H9 (cell line): ENCODE measurements around the gene NCKAP5. TPM values are rescaled to one million over a fixed set of nuclear protein-coding genes. Genes with fewer than 3 reads are reported as not detected.

Experiments used
- DNase-seq: peaks from one replicate; pipeline ENCODE4 v3.0.0-alpha.2; 2017
- H2AFZ ChIP-seq: one replicate; pipeline ENCODE4 v1.6.1; 2013; ENCODE audit warnings: mild to moderate bottlenecking, low read length, control low read depth, moderate library complexity
- H2AK5ac ChIP-seq: 2 replicates; pipeline ENCODE4 v1.6.1; 2013; ENCODE audit warnings: low read length, control low read depth, mixed read lengths; ENCODE audit not compliant: insufficient read length
- H2BK120ac ChIP-seq: one replicate; pipeline ENCODE4 v1.6.1; 2013; ENCODE audit warnings: low read depth, mild to moderate bottlenecking, low read length, control low read depth, inconsistent platforms; ENCODE audit not compliant: poor library complexity, severe bottlenecking
- H2BK12ac ChIP-seq: 2 replicates; pipeline ENCODE4 v1.6.1; 2013; ENCODE audit warnings: low read length, control low read depth, mixed read lengths, low read depth; ENCODE audit not compliant: insufficient read length
- H2BK15ac ChIP-seq: 2 replicates; pipeline ENCODE4 v1.6.1; 2013; ENCODE audit warnings: low read depth, low read length, control low read depth
- H2BK20ac ChIP-seq: one replicate; pipeline ENCODE4 v1.6.1; 2013; ENCODE audit warnings: low read depth, mild to moderate bottlenecking, low read length, control low read depth, inconsistent platforms; ENCODE audit not compliant: poor library complexity, severe bottlenecking
- H2BK5ac ChIP-seq: 2 replicates; pipeline ENCODE4 v1.6.1; 2013; ENCODE audit warnings: low read length, control low read depth, mixed read lengths; ENCODE audit not compliant: insufficient read length
- H3K14ac ChIP-seq: 2 replicates; pipeline ENCODE4 v1.6.1; 2013; ENCODE audit warnings: low read length, control low read depth; ENCODE audit not compliant: insufficient read depth
- H3K18ac ChIP-seq: 2 replicates; pipeline ENCODE4 v1.6.1; 2013; ENCODE audit warnings: low read depth, mild to moderate bottlenecking, mixed read lengths, low read length, control low read depth; ENCODE audit not compliant: insufficient read length
- H3K23ac ChIP-seq: 2 replicates; pipeline ENCODE4 v1.6.1; 2013; ENCODE audit warnings: low read length, control low read depth, mixed read lengths, low read depth; ENCODE audit not compliant: insufficient read length
- H3K23me2 ChIP-seq: 2 replicates; pipeline ENCODE4 v1.6.1; 2013; ENCODE audit warnings: low read depth, mild to moderate bottlenecking, mixed read lengths, low read length, control low read depth; ENCODE audit not compliant: insufficient read length, poor library complexity, severe bottlenecking
- H3K27ac ChIP-seq: 2 replicates; pipeline ENCODE4 v1.5.1; 2013; ENCODE audit warnings: low read length, control low read depth, mixed read lengths, low read depth; ENCODE audit not compliant: insufficient read length
- H3K27me3 ChIP-seq: 2 replicates; pipeline ENCODE4 v1.6.1; 2013; ENCODE audit warnings: low read length, control low read depth, inconsistent platforms; ENCODE audit not compliant: insufficient read depth
- H3K4ac ChIP-seq: 2 replicates; pipeline ENCODE4 v1.6.1; 2013; ENCODE audit warnings: low read depth, mild to moderate bottlenecking, control low read depth, inconsistent platforms, low read length, moderate library complexity
- H3K4me1 ChIP-seq: 2 replicates; pipeline ENCODE4 v1.6.1; 2013; ENCODE audit warnings: low read length, control low read depth, inconsistent platforms; ENCODE audit not compliant: insufficient read depth
- H3K4me2 ChIP-seq: 2 replicates; pipeline ENCODE4 v1.6.1; 2013; ENCODE audit warnings: low read length, control low read depth, mixed read lengths; ENCODE audit not compliant: insufficient read length, insufficient read depth
- H3K56ac ChIP-seq: 2 replicates; pipeline ENCODE4 v1.6.1; 2013; ENCODE audit warnings: low read depth, mild to moderate bottlenecking, mixed read lengths, low read length, control low read depth; ENCODE audit not compliant: insufficient read length
- H3K79me1 ChIP-seq: 2 replicates; pipeline ENCODE4 v1.6.1; 2013; ENCODE audit warnings: low read depth, mild to moderate bottlenecking, moderate library complexity, low read length, control low read depth, inconsistent platforms; ENCODE audit not compliant: insufficient read depth, poor library complexity, severe bottlenecking
- H3K79me2 ChIP-seq: 2 replicates; pipeline ENCODE4 v1.6.1; 2013; ENCODE audit warnings: low read length, control low read depth, inconsistent platforms; ENCODE audit not compliant: insufficient read depth
- H3K9ac ChIP-seq: 2 replicates; pipeline ENCODE4 v1.6.1; 2013; ENCODE audit warnings: low read length, control low read depth, mixed read lengths; ENCODE audit not compliant: insufficient read length; ENCODE audit errors: extremely low read depth
- H3K9me3 ChIP-seq: one replicate; pipeline ENCODE4 v1.6.1; 2013; ENCODE audit warnings: low read depth, low read length, inconsistent platforms; ENCODE audit not compliant: control insufficient read depth
- H3T11ph ChIP-seq: one replicate; pipeline ENCODE4 v1.6.1; 2013; ENCODE audit warnings: mild to moderate bottlenecking, low read length, control low read depth, inconsistent platforms
- H4K20me1 ChIP-seq: one replicate; pipeline ENCODE4 v1.6.1; 2013; ENCODE audit not compliant: control insufficient read depth, insufficient read length, insufficient read depth
- H4K5ac ChIP-seq: 2 replicates; pipeline ENCODE4 v1.6.1; 2013; ENCODE audit warnings: low read depth, mild to moderate bottlenecking, mixed read lengths, low read length, control low read depth; ENCODE audit not compliant: insufficient read length
- H4K8ac ChIP-seq: replicated peaks from 2 replicates; pipeline ENCODE4 v1.6.1; 2013; ENCODE audit warnings: low read length, control low read depth, mixed read lengths, low read depth; ENCODE audit not compliant: insufficient read length
- H4K91ac ChIP-seq: 2 replicates; pipeline ENCODE4 v1.6.1; 2013; ENCODE audit warnings: low read depth, mild to moderate bottlenecking, moderate library complexity, mixed read lengths, low read length, control low read depth; ENCODE audit not compliant: insufficient read length
- H3K27ac Mint-ChIP-seq, 3 experiments: 2 replicates in 2 of 3; 3 replicates in 1 of 3; pipeline ENCODE4 v1.8.0; 2020 to 2021; ENCODE audit warnings: mixed read lengths in 3 of 3, mild to moderate bottlenecking in 1 of 3, moderate library complexity in 1 of 3
- H3K27me3 Mint-ChIP-seq: 2 replicates; pipeline ENCODE4 v1.8.0; 2021; ENCODE audit warnings: low read depth, mild to moderate bottlenecking, moderate library complexity, mixed read lengths
- H3K36me3 Mint-ChIP-seq, 3 experiments: 2 replicates in 2 of 3; 3 replicates in 1 of 3; pipeline ENCODE4 v1.8.0; 2020 to 2021; ENCODE audit warnings: low read depth in 3 of 3, mixed read lengths in 3 of 3; ENCODE audit not compliant: insufficient read depth in 1 of 3
- H3K4me1 Mint-ChIP-seq, 2 experiments: 2 replicates each; pipeline ENCODE4 v1.8.0; 2020; ENCODE audit warnings: mixed read lengths in 2 of 2
- H3K4me3 Mint-ChIP-seq, 2 experiments: 2 replicates in 1 of 2; 3 replicates in 1 of 2; pipeline ENCODE4 v1.8.0; 2020 to 2021; ENCODE audit warnings: mild to moderate bottlenecking in 2 of 2, mixed read lengths in 2 of 2, moderate library complexity in 1 of 2
- H3K9me3 Mint-ChIP-seq, 2 experiments: 2 replicates in 1 of 2; 3 replicates in 1 of 2; pipeline ENCODE4 v1.8.0; 2020; ENCODE audit warnings: mild to moderate bottlenecking in 2 of 2, mixed read lengths in 2 of 2, moderate library complexity in 1 of 2
- WGBS: extraction: QIAGEN DNeasy Blood & Tissue Kit; methylation state at CpG from one replicate; pipeline ENCODE4 v1.1.7; 2013; ENCODE audit warnings: missing lambda C conversion rate, low lambda C conversion rate, mixed read lengths; ENCODE audit not compliant: insufficient read length; ENCODE audit errors: extremely low coverage; 5-methylcytosine and 5-hydroxymethylcytosine counted together
- total RNA-seq: library from RNA; stranded (reverse); gene quantifications from 2 replicates; pipeline ENCODE4 v1.2.1, GENCODE V29; 2021
- TF ChIP-seq, protein P1 (sequence below): fragments of 200-600 bp; sonication (generic); conservative IDR thresholded peaks from 3 replicates; pipeline ENCODE4 v1.8.0; 2021; ENCODE audit warnings: antibody characterized with exemption, mild to moderate bottlenecking

Gene NCKAP5
- total RNA-seq, 1 experiment from 2014 or later: 0.26 TPM

DNA sequence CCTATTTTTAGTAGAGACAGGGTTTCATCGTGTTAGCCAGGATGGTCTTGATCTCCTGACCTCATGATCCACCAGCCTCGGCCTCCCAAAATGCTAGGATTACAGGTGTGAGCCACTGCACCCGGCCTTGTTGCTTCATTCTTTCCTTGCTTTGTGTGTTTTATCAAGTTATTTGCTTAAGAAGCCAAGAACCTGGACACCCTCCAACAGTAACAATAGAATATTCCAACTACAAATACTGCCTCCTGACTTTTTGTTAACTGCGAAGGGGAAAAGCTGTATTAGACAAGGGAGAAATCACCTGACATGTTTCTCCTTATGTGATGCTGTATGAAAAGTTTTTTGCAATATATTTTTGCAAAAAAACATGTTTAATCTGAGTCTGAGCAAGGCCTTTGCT is 297.2 kb downstream of the NCKAP5 start:
- no peak overlapping the region for H3K18ac ChIP-seq
- H3K23ac ChIP-seq: no peak overlapping the region
- no peak overlapping the region for H2BK5ac ChIP-seq
- peaks cover 7% of the 10 kb centered on the region for H3K27me3 Mint-ChIP-seq
- H2BK15ac ChIP-seq: no peak overlapping the region
- DNase-seq: no peak
- no peaks in the 10 kb centered on the region for H3K36me3 Mint-ChIP-seq
- H3K14ac ChIP-seq: no peak overlapping the region
- H3K9ac ChIP-seq: no peak overlapping the region
- no peaks in the 10 kb centered on the region for H3K9me3 ChIP-seq
- no peaks in the 10 kb centered on the region for H4K20me1 ChIP-seq
- H2AK5ac ChIP-seq: no peak overlapping the region
- H3K56ac ChIP-seq: no peak overlapping the region
- TF ChIP-seq, protein P1, sequence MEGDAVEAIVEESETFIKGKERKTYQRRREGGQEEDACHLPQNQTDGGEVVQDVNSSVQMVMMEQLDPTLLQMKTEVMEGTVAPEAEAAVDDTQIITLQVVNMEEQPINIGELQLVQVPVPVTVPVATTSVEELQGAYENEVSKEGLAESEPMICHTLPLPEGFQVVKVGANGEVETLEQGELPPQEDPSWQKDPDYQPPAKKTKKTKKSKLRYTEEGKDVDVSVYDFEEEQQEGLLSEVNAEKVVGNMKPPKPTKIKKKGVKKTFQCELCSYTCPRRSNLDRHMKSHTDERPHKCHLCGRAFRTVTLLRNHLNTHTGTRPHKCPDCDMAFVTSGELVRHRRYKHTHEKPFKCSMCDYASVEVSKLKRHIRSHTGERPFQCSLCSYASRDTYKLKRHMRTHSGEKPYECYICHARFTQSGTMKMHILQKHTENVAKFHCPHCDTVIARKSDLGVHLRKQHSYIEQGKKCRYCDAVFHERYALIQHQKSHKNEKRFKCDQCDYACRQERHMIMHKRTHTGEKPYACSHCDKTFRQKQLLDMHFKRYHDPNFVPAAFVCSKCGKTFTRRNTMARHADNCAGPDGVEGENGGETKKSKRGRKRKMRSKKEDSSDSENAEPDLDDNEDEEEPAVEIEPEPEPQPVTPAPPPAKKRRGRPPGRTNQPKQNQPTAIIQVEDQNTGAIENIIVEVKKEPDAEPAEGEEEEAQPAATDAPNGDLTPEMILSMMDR: no peak
- no peak overlapping the region for H3K4ac ChIP-seq
- H3K4me2 ChIP-seq: no peak overlapping the region
- no peak overlapping the region for H3K27ac ChIP-seq
- H3K4me1 Mint-ChIP-seq: peaks cover 3 to 6% of the 10 kb centered on the region in 2 experiments
- no peak overlapping the region for H3T11ph ChIP-seq
- no peaks in the 10 kb centered on the region for H3K27me3 ChIP-seq
- no peak overlapping the region for H2AFZ ChIP-seq
- H4K8ac ChIP-seq: no peak overlapping the region
- no peaks in the 10 kb centered on the region for H3K79me1 ChIP-seq
- H3K9me3 Mint-ChIP-seq: no peaks in the 10 kb centered on the region
- H3K23me2 ChIP-seq: peaks cover 8% of the 10 kb centered on the region
- no peaks in the 10 kb centered on the region for H3K4me1 ChIP-seq
- no peaks in the 10 kb centered on the region for H3K79me2 ChIP-seq
- H3K27ac Mint-ChIP-seq: no peak overlapping the region
- H3K4me3 Mint-ChIP-seq: no peak overlapping the region
- H2BK20ac ChIP-seq: no peak overlapping the region
- no peak overlapping the region for H2BK120ac ChIP-seq
- no CpG with 5 or more reads among the region's 4 CpGs for WGBS
- H4K5ac ChIP-seq: no peak overlapping the region
- H2BK12ac ChIP-seq: no peak overlapping the region
- no peak overlapping the region for H4K91ac ChIP-seq
